Activated CD4-positive, alpha-beta T cell treated with anti-CD3 and anti-CD28 coated beads, Interleukin-10, Interleukin-2, amounts not matched to agents 100 ng/mL and 50 ng/mL, durations not matched to agents 16 hours and 8 hours (primary cell): Measurements from ENCODE around the gene RNLS.
"Not testable (repeated sequence)": the region's sequence is repeated elsewhere in the genome, so short reads cannot be mapped to it uniquely, and the experiment has no call there.

Experiments
- DNase-seq: peaks from one replicate; pipeline ENCODE4 v3.0.0-alpha.2; 2020

RNLS gene

GRCh38 chr10:88332503-88333247 lies 250.4 kb downstream of the RNLS start:
- DNase-seq = no peak

- DNase-seq = no peak
These were observed 252.9 kb downstream of the RNLS start for GRCh38 chr10:88330174-88330573.

- no peak for DNase-seq
These were observed 260.6 kb downstream of the RNLS start for GRCh38 chr10:88322324-88323063.

- DNase-seq = no peak
These were observed 263.1 kb downstream of the RNLS start for GRCh38 chr10:88319960-88320517.

- peak; percentile 23 for DNase-seq
These were observed 264.3 kb downstream of the RNLS start for GRCh38 chr10:88318803-88319202.

GRCh38 chr10:88317099-88317498 lies 266.0 kb downstream of the RNLS start:
- DNase-seq = no peak

GRCh38 chr10:88316292-88316861 lies 266.7 kb downstream of the RNLS start:
- DNase-seq = no peak

- DNase-seq = no peak
These were observed 267.4 kb downstream of the RNLS start for GRCh38 chr10:88315755-88316154.

- no peak for DNase-seq
These were observed 268.8 kb downstream of the RNLS start for GRCh38 chr10:88314362-88314761.

- peak; percentile 48 for DNase-seq
These were observed 269.2 kb downstream of the RNLS start for GRCh38 chr10:88313878-88314277.

GRCh38 chr10:88312855-88313254 lies 270.3 kb downstream of the RNLS start:
- no peak for DNase-seq

- no peak for DNase-seq
These were observed 271.9 kb downstream of the RNLS start for GRCh38 chr10:88311264-88311663.

GRCh38 chr10:88309365-88309764 lies 273.8 kb downstream of the RNLS start:
- no peak for DNase-seq

- DNase-seq = not testable (repeated sequence)
These were observed 274.8 kb downstream of the RNLS start for GRCh38 chr10:88308361-88308760.

GRCh38 chr10:88299787-88300186 lies 283.3 kb downstream of the RNLS start:
- no peak for DNase-seq

- DNase-seq = no peak
These were observed 286.0 kb downstream of the RNLS start for GRCh38 chr10:88297103-88297502.

- no peak for DNase-seq
These were observed 289.4 kb downstream of the RNLS start for GRCh38 chr10:88293651-88294230.

- peak; percentile 18 for DNase-seq
These were observed 290.0 kb downstream of the RNLS start for GRCh38 chr10:88293073-88293472.

GRCh38 chr10:88292185-88292514 lies 291.0 kb downstream of the RNLS start:
- DNase-seq = no peak

GRCh38 chr10:88291289-88292184 lies 291.6 kb downstream of the RNLS start:
- no peak for DNase-seq

GRCh38 chr10:88289342-88289741 lies 293.8 kb downstream of the RNLS start:
- DNase-seq = no peak

GRCh38 chr10:88288320-88289059 lies 294.6 kb downstream of the RNLS start:
- peak; percentile 20 for DNase-seq
